PC-9 (cell line): ENCODE data around the gene CHST11.

Source experiments
- CTCF ChIP-seq: fragments of 200-600 bp; sonication (generic); conservative IDR thresholded peaks from 2 replicates; pipeline ENCODE4 v1.6.1; 2017; ENCODE audit warnings: mixed run types, antibody characterized with exemption, mild to moderate bottlenecking, moderate library complexity
- EZH2 ChIP-seq: fragments of 200-600 bp; sonication (generic); IDR thresholded peaks from 2 replicates; pipeline ENCODE4 v1.8.0; 2017; ENCODE audit warnings: antibody characterized with exemption, low read depth

DNA sequence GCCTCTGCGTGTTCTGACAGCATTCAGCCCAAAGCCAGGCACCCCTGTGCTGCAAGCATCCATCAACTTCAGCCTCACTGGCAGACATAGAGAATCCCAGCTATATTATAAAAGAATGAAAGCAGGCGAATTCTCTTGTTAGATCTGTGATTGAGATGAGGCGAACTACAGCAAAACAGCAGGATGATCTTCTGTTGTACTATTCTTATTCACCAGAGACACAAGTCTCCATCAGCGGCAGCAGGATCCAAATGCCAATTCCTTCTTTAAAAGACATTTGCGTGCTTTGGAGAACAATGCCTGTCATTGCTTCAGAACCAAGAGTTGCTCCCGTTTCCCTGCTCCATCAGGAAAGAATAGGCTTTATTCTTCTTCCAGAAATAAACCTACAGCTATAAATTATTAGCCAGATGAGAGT, 312.4 kb downstream of the CHST11 start:
- no peak for TF ChIP-seq EZH2
- no peak for TF ChIP-seq CTCF
